T-helper 2 cell treated with Interferon-gamma antibody and Interleukin-4, amounts not matched to agents 100 ng/mL and 5 ng/mL, for 36 hours (primary cell): ENCODE measurements around the gene THRSP. TPM values are rescaled to one million over a fixed set of nuclear protein-coding genes. Genes with fewer than 3 reads are reported as not detected.
"Not testable (repeated sequence)": the region's sequence is repeated elsewhere in the genome, so short reads cannot be mapped to it uniquely, and the experiment has no call there.

Source experiments
- intact Hi-C: fragments of 100-400 bp; cut with micrococcal nuclease; formaldehyde crosslinking; loops from one replicate; pipeline ENCODE4 v1.15.1; 2023
- total RNA-seq: library from RNA; stranded (reverse); gene quantifications from 2 replicates; pipeline ENCODE4 v1.2.3, GENCODE V29; 2022

Gene THRSP
- total RNA-seq, result not detected in 2 replicates

DNA sequence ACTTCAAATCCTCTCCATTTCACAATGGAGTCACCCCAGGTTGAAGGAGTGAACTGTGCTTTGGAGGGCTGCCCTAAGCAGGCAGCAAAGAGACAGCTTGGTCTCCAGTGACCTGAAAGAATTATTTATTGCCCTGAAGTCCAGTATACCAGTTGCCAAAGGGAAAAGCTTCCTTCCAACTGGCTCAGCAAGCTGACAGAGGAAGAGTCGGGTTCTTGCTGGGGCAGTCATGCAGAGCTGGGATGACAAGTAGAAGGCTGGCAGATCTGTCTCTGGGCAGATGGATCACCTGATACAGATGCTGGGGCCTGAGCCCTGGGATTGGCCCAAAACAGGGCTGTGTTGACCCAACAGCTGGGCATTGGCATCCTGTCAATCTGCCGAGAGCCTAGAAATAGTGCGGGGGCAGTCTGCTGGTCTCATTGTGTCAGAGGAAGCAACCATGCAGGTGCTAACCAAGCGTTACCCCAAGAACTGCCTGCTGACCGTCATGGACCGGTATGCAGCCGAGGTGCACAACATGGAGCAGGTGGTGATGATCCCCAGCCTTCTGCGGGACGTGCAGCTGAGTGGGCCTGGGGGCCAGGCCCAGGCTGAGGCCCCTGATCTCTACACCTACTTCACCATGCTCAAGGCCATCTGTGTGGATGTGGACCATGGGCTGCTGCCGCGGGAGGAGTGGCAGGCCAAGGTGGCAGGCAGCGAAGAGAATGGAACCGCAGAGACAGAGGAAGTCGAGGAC is at the start of gene THRSP:
THRSP (plus strand) TSS at position 422 of the 742 bp plus-strand sequence; CDS start at position 443, 21 bp downstream.
- intact Hi-C loops, result no loop called here

- intact Hi-C loops, result not testable (repeated sequence)
Observed at GRCh38 chr11:78014937-78015520, 48.6 kb upstream of the THRSP start.

DNA sequence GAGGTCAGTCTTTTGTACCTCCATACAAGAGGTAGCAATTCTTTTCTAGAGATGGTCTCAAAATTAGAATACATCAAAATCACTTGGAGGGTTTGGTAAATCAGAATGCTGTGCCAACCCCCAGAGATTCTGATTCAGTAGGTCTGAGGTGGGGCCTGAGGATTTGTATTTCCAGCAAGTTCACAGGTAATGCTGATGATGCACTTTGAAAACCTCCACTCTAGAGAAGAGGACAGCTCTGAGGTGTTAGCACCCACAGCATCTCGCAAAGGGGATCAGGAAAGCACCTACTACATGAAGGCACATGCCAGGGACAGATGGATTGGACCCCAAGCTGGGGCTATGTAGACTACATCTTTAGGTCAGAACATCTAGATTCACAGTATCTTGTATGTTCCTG is 47.8 kb upstream of the THRSP start:
- intact Hi-C loops, result no loop called here

- intact Hi-C loops, result no loop called here
Observed at GRCh38 chr11:78019808-78020207, 43.9 kb upstream of the THRSP start.

- intact Hi-C loops, result no loop called here
Observed at GRCh38 chr11:78020246-78020645, 43.4 kb upstream of the THRSP start.

DNA sequence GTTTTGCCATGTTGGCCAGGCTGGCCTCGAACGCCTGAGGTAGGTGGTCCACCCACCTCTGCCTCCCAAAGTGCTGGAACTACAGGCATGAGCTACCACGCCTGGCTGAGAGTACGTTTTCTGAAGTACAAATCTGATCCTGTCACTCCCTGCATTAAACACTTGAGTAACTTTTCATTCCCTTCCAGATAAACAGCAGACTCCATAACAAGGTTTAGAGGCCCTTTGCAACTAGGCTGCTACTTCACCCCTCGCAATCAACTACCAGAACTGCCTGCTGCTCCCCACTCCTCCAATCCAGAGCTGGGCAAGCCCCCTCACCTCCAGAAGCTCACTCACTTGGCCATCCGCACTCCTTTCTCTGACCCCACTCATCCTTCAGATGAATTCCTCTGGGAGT is 42.0 kb upstream of the THRSP start:
- intact Hi-C loops, result no loop called here

DNA sequence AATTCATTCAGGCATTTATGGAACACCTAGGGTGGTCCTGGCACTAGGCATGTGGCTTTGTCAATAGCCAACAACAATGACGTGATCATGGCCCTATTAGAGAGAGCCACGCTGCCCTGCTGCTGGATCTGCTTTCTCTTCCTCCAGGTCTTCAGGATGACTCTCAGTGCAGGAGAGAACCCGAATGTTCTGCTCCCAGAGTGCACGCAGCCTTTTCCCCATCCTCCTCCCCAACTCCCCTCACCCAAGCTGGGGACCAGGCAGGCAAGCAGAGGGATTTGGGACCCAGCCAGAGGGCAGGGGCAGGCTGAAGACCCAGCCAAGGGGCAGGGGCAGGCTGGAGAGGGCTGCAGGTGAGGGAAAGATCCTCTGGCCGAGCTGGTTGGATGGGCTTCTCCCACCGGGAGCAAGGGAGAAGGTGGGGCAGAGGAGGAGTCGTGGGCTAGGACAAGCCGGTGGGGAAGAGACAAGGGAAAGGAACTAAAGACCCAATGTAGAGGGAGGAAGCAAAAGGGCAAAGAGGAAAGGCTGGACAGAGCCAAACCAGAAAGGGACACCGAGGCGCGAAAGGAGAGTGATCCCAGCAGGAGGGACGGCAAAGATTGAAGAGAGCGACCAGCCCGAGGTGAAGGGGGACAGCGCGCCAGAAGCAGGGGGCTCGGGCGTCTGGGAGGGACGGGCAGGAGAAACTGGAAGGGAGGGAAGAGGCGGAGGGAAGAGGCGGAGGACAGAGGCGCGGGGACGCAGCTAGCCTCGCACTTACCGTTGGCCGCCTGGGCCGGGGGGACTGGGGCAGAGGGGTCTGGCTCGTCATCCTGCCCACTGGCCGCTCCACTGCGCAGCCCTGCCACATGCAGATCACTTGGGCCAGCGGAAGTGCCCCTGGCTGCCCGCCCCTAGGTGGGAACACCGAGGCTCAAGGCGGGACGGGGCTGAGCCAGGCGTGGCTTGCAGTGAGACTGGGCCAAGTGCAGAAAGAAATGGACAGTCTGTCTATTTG is 41.0 kb upstream of the THRSP start, which contains the start of gene KCTD14:
KCTD14 (minus strand) TSS at position 880 of the 1,000 bp plus-strand sequence; CDS start at position 853, 27 bp downstream.
- intact Hi-C loops, result no loop called here

DNA sequence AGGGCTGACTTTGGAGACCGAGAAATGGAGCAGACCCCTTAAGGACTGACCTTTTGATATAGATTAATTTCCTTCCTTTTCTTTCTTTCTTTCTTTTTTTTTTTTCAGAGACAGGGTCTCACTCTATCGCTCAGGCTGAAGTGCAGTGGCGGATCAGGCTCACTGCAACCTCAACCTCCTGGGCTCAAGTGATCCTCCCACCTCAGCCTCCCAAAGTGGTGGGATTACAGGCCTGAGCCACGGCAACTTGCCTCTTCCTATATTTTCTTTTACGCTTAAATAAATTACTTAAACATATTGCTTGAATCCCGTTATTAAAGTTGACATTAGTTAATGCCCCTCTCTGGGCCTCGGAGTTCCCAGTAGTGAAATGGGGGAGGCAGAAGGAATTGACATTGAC is 40.2 kb upstream of the THRSP start:
- intact Hi-C loops, result no loop called here

DNA sequence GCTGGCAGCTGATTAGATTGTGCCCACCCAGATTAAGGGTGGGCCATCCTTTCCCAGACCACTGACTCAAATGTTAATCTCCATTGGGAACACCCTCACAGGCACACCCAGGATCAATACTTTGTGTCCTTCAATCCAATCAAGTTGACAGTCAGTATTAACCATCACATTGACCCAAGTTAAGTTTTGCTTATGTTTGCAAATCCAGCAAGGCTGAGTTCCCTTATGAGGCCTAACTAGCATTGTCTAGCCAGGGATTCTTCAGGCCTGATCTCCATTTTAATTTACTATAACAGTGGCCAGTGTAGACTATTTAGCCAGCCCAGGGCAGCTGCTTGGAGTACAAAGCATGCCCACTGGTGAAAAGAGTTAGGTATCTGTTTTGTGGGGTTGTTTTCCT is 38.3 kb upstream of the THRSP start:
- intact Hi-C loops, result no loop called here

GRCh38 chr11:78027759-78028158 is 35.9 kb upstream of the THRSP start:
- intact Hi-C loops, result no loop called here

DNA sequence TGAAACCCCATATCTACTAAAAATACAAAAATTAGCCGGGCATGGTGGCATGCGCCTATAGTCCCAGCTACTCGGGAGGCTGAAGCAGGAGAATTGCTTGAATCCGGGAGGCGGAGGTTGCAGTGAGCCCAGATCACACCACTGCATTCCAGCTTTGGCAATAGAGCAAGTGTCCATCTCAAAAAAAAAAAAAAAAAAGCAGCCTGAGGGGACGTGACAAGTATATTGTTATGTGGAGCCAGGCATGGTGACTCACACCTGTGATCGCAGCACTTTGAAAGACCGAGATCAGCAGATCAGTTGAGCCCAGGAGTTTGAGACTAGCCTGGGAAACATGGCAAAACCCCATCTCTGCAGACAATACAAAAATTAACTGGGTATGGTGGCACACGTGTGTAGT is 35.2 kb upstream of the THRSP start:
- intact Hi-C loops, result not testable (repeated sequence)

- intact Hi-C loops, result no loop called here
Observed at GRCh38 chr11:78030429-78031325, 33.0 kb upstream of the THRSP start.

DNA sequence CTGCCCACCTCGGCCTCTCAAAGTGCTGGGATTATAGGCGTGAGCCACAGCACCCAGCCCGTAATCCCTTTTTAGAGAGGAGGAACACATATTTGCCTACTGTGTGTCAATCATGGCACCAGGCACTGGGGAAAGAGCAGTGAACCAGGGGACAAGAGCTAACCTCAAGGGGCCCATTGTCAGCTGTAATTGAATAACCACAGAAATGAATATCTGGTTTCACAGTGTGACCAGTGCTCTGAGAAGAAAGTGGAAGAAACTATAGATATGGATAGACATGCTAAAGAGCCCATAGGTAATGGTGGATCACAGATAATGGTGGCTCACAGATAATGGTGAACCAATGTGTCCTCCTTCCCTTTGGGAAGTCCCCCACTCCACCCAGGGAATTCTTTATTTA is 32.0 kb upstream of the THRSP start:
- intact Hi-C loops, result no loop called here

DNA sequence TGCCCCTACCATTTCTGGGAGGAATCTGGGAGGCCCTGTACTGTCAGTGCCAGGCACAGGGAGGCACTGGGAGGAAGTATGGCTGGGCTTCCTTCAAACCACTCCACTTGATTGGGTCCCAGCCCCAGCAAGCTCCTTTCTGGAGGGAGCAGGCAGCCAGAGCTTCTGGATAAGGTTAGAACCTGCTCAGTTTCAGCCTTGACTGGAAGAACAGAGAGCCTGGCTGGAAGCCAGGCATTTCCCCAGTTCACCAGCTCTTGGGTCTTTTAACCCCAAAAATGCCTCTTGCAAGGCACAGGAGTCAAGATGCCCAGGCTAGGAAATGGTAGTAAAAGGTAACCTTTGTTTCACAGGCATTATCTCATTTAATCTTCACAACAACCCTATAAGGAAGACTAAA is 31.6 kb upstream of the THRSP start:
- intact Hi-C loops, result no loop called here

- intact Hi-C loops, result no loop called here
Observed at GRCh38 chr11:78033040-78033439, 30.6 kb upstream of the THRSP start.

- intact Hi-C loops, result no loop called here
Observed at GRCh38 chr11:78034623-78035022, 29.0 kb upstream of the THRSP start.

DNA sequence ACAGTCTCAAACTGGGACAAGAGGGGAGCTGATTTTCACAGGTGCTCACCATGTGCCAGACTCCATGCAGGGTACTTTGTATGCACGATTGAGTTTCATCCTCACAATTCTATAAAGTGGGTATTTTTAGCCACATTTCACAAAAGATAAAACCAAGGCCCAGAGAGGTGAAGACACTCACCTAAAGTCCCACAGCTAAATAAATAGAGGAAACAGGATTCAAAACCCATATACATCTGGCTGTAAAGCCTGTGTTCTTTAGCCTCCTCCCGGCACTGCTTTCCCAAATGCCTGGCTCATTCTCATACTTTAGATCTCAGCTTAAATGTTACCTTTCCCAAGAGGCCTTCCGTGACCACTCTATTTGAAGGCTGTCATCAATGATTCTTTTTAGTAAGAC is 27.3 kb upstream of the THRSP start:
- intact Hi-C loops, result no loop called here

- intact Hi-C loops, result no loop called here
Observed at GRCh38 chr11:78037056-78037455, 26.6 kb upstream of the THRSP start.

DNA sequence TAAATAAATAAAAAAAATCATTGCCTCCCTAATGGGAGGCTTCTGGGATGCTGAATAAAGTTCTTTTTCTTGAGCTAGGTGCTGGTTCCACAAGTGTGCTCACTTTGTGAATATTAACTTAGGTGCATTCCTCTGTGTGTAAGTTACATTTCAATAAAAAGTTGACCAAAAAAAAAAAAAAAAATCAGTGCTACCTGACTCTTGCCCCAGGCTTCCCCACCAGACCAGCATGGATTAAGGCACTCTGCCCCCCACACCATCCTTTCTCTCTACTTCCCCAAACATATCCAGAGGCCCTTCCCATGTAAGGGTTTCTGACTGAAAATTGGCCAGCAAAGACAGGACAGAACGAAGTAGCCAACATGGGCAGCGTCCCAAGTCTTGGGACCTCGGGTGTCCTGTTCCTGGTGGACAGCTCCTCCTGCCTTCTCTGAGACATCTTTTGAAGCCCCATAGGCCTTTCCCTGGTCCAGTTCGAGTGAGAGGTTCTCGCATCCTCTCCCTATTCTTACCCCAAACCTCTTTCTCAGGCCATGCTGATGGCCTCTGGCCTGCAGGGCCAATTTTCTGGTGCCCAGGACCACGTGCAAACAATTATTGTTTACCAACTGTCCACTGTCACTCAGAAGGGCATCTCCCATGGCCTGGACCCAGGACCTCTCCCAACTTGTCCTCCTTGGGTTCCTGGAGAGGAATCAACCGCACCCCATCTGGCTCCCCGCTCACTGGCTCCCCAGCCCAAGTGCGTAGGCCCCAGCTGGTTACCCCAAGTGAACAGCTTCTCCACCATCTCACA is 25.6 kb upstream of the THRSP start:
- intact Hi-C loops, result no loop called here
